Stimulated activated CD4-positive, alpha-beta T cell treated with anti-CD3 and anti-CD28 coated beads, TNF-alpha, amount 100 ng/mL, for 1 hour (primary cell): Measurements from ENCODE around the gene MYEOV.

Experiments used
- DNase-seq, 3 donors: peaks; one replicate each; pipeline ENCODE4 v3.0.0-alpha.2; 2020; ENCODE audit warnings: low read depth in 3 of 3, low spot score in 1 of 3

MYEOV gene

DNA sequence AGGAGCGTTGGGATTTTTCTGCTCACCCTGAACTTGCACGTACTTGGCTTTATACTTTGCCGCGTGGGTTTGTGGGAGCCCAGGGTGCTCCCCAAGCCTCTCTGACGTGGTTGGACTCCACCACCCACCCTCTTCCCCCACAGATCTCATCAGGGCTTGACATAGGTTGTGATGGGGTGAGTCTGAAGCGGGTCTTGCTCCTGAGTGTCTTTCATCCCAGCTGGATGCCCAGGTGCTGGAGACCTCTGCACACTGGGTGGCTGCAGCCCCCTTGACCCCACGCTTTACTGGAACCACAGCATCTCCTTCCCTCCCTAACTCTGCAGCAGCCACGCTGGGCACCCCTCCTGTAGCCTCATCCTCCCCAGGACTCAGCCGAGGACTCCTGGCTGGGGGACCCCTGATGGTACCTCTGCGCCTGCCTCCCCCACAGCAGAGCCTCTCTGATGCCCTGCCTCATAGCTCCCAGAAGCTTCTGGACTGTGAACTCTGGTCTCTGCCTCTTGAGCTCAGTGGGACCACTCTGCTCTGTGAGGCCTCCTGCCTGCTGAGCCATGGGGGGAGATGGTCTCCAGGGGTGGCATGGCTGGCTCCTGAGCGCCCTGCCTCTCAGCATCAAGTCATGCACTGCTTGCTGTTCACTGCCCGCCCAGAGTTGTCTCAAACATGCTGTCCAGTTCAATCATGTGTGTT, 45.2 kb downstream of the MYEOV start:
- DNase-seq: no peak

DNA sequence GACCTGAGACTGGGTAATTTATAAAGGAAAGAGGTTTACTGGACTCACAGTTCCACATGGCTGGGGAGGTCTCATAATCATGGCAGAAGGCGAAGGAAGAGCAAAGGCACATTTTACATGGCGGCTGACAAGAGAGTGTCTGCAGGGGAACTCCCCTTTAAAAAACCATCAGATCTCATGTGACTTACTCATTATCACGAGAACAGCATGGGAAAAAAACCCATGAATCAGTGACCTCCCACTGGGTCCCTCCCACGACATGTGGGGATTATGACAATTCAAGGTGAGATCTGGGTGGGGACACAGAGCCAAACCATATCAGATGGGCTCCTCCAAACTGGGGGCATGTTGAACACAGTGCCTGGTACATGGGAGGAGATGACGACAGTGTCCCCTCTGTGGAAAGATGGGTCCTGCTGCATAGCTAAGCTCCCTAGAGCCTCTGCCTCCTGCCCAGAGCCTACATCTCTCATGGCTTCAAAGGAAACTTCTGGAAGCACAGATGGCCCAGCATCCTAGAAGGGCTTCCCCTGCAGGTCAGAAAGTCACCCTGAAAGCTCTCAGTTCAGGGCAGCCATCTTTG, 46.1 kb downstream of the MYEOV start:
- no peak for DNase-seq

GRCh38 chr11:69342588-69343330, 48.8 kb downstream of the MYEOV start:
- DNase-seq: no peak

- DNase-seq: no peak
Observed at GRCh38 chr11:69343401-69344321, 49.7 kb downstream of the MYEOV start.

GRCh38 chr11:69344570-69345145, 50.7 kb downstream of the MYEOV start:
- no peak for DNase-seq
